CD14-positive monocyte (primary cell): ENCODE measurements around the gene TIMM17B. TPM values are rescaled to one million over a fixed set of nuclear protein-coding genes. Genes with fewer than 3 reads are reported as not detected.

Experiments used
- DNase-seq, 3 donors: peaks; one replicate each; pipeline ENCODE4 v3.0.0-alpha.2; 2011 to 2022
- H2AFZ ChIP-seq: 2 replicates; pipeline ENCODE4 v1.6.0; 2012; ENCODE audit warnings: mild to moderate bottlenecking, low read depth, low read length, inconsistent platforms; ENCODE audit not compliant: insufficient read depth, poor library complexity, severe bottlenecking
- H3K27ac ChIP-seq, 2 donors: 1 replicate in 1 of 2; 2 replicates in 1 of 2; pipeline ENCODE4 v1.5.1; 2012 to 2013; ENCODE audit warnings: low read length in 2 of 2, control low read depth in 1 of 2, inconsistent platforms in 1 of 2, low read depth in 1 of 2, mild to moderate bottlenecking in 1 of 2
- H3K27me3 ChIP-seq, 2 donors: one replicate each; pipeline versions ENCODE4 v1.6.0 to v1.6.1; 2011 to 2013; ENCODE audit warnings: low read length in 2 of 2; ENCODE audit not compliant: control insufficient read depth in 2 of 2, insufficient read depth in 2 of 2
- H3K36me3 ChIP-seq, 2 donors: replicated peaks in 1 of 2; 1 replicate in 1 of 2; 2 replicates in 1 of 2; pipeline versions ENCODE4 v1.5.1 to v1.6.1; 2012 to 2013; ENCODE audit warnings: low read length in 2 of 2, control low read depth in 1 of 2, inconsistent platforms in 1 of 2, mild to moderate bottlenecking in 1 of 2; ENCODE audit not compliant: insufficient read depth in 2 of 2, control insufficient read depth in 1 of 2
- H3K4me1 ChIP-seq, 2 donors: 1 replicate in 1 of 2; 2 replicates in 1 of 2; pipeline versions ENCODE4 v1.5.1 to v1.6.1; 2012 to 2013; ENCODE audit warnings: low read length in 2 of 2, control low read depth in 1 of 2, inconsistent platforms in 1 of 2, mild to moderate bottlenecking in 1 of 2, moderate library complexity in 1 of 2; ENCODE audit not compliant: insufficient read depth in 2 of 2, control insufficient read depth in 1 of 2
- H3K4me2 ChIP-seq: replicated peaks from 2 replicates; pipeline ENCODE3; 2012; ENCODE audit warnings: low read length, moderate library complexity, mild to moderate bottlenecking; ENCODE audit not compliant: poor library complexity, severe bottlenecking; ENCODE audit errors: extremely low read depth
- H3K4me3 ChIP-seq, 3 experiments: fragments of 200-600 bp in 1 of 3; sonication (generic) in 1 of 3; replicated peaks in 1 of 3; 1 replicate in 2 of 3; 2 replicates in 1 of 3; pipeline ENCODE4 v1.5.1; 2011 to 2013; ENCODE audit warnings: low read length in 3 of 3, mild to moderate bottlenecking in 3 of 3, control low read depth in 2 of 3, low read depth in 2 of 3, inconsistent platforms in 1 of 3, moderate library complexity in 1 of 3
- H3K79me2 ChIP-seq: 2 replicates; pipeline ENCODE4 v1.6.0; 2012; ENCODE audit warnings: mild to moderate bottlenecking, control low read depth, inconsistent platforms, low read length, moderate library complexity; ENCODE audit not compliant: insufficient read depth
- H3K9ac ChIP-seq: 2 replicates; pipeline ENCODE4 v1.6.0; 2017; ENCODE audit warnings: low read length, mild to moderate bottlenecking; ENCODE audit not compliant: insufficient read depth, poor library complexity, severe bottlenecking
- H3K9me3 ChIP-seq, 2 donors: replicated peaks in 1 of 2; 1 replicate in 1 of 2; 2 replicates in 1 of 2; pipeline versions ENCODE4 v1.5.1 to v1.6.1; 2012 to 2013; ENCODE audit warnings: low read length in 2 of 2, control low read depth in 1 of 2; ENCODE audit not compliant: control insufficient read depth in 1 of 2, insufficient read depth in 1 of 2
- H4K20me1 ChIP-seq: 2 replicates; pipeline ENCODE4 v1.6.0; 2012; ENCODE audit warnings: mild to moderate bottlenecking, low read length, control low read depth, moderate library complexity; ENCODE audit not compliant: insufficient read depth
- H3K27ac Mint-ChIP-seq, 7 donors: one replicate each; pipeline ENCODE4 v1.8.0; 2020; ENCODE audit warnings: mild to moderate bottlenecking in 7 of 7, mixed read lengths in 7 of 7, moderate library complexity in 6 of 7, inconsistent platforms in 2 of 7
- H3K27me3 Mint-ChIP-seq, 3 donors: one replicate each; pipeline ENCODE4 v1.8.0; 2021 to 2022; ENCODE audit warnings: low read depth in 3 of 3, mild to moderate bottlenecking in 3 of 3, mixed read lengths in 3 of 3, moderate library complexity in 3 of 3, inconsistent platforms in 1 of 3
- H3K36me3 Mint-ChIP-seq, 2 donors: one replicate each; pipeline ENCODE4 v1.8.0; 2020; ENCODE audit warnings: mixed read lengths in 2 of 2, inconsistent platforms in 1 of 2, mild to moderate bottlenecking in 1 of 2
- H3K4me1 Mint-ChIP-seq: one replicate; pipeline ENCODE4 v1.8.0; 2020; ENCODE audit warnings: mild to moderate bottlenecking, mixed read lengths
- H3K4me3 Mint-ChIP-seq, 2 donors: one replicate each; pipeline ENCODE4 v1.8.0; 2020; ENCODE audit warnings: mild to moderate bottlenecking in 2 of 2, mixed read lengths in 2 of 2, moderate library complexity in 1 of 2
- H3K9me3 Mint-ChIP-seq, 7 donors: one replicate each; pipeline ENCODE4 v1.8.0; 2020 to 2022; ENCODE audit warnings: mixed read lengths in 7 of 7, mild to moderate bottlenecking in 6 of 7, moderate library complexity in 6 of 7, inconsistent platforms in 2 of 7
- WGBS: methylation state at CpG from one replicate; pipeline ENCODE4 v1.1.5; 2013; ENCODE audit warnings: missing lambda C conversion rate; ENCODE audit not compliant: insufficient coverage; 5-methylcytosine and 5-hydroxymethylcytosine counted together
- intact Hi-C, 2 donors: fragments of 100-400 bp; cut with micrococcal nuclease; formaldehyde crosslinking; loops; one replicate each; pipeline versions ENCODE4 v1.15.0 to v1.15.1; 2023
- polyA plus RNA-seq, 3 donors: library from polyadenylated mRNA; depleted of rRNA in 1 of 3; unstranded in 2 of 3; stranded (reverse) in 1 of 3; fragments of 300-500 nt in 2 of 3; fragments of >200 nt in 1 of 3; fragmentation: Illumina TruSeq in 2 of 3; gene quantifications; 1 replicate in 2 of 3; 2 replicates in 1 of 3; pipeline ENCODE4 v1.2.3, GENCODE V29; 2012 to 2021
- TF ChIP-seq, protein P1 (sequence below): fragments of 200-600 bp; IDR thresholded peaks from one replicate; pipeline ENCODE4 v1.8.0; 2022; ENCODE audit warnings: antibody characterized with exemption, mild to moderate bottlenecking

Gene TIMM17B
- polyA plus RNA-seq, 3 donors: 52.2 to 86.9 (median 86.8) TPM

DNA sequence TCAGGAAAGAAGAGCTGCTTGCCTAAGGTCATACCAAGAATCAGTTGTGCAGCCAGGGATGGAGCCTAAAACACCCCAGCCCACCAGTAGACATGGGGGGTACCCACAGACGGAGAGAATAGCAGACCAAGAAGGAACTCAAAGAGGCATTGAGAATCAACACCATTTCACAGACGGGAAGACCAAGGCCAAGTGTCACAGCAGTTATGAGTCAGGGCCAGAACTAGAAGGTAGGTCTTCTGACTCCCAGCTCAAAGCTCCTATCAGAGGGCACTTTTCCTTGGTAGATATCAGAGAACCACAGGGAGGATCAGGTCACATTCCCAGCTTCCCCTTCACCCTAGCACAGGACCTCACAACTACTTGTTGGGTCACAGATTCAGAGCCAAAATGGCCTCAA, 45.3 kb upstream of the TIMM17B start:
- TF ChIP-seq, protein P1, sequence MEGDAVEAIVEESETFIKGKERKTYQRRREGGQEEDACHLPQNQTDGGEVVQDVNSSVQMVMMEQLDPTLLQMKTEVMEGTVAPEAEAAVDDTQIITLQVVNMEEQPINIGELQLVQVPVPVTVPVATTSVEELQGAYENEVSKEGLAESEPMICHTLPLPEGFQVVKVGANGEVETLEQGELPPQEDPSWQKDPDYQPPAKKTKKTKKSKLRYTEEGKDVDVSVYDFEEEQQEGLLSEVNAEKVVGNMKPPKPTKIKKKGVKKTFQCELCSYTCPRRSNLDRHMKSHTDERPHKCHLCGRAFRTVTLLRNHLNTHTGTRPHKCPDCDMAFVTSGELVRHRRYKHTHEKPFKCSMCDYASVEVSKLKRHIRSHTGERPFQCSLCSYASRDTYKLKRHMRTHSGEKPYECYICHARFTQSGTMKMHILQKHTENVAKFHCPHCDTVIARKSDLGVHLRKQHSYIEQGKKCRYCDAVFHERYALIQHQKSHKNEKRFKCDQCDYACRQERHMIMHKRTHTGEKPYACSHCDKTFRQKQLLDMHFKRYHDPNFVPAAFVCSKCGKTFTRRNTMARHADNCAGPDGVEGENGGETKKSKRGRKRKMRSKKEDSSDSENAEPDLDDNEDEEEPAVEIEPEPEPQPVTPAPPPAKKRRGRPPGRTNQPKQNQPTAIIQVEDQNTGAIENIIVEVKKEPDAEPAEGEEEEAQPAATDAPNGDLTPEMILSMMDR: no peak
- Histone ChIP-seq H3K79me2 (peaks cover 61% of the 10 kb centered on the region), H3K9me3 (no peaks in the 10 kb centered on the region), H3K27ac (no peak overlapping the region), H3K4me3 (no peak overlapping the region), H3K27me3 (no peaks in the 10 kb centered on the region), H3K4me1 (peaks cover 13 to 20% of the 10 kb centered on the region in 2 donors), H2AFZ (no peak overlapping the region), H4K20me1 (peaks cover 35% of the 10 kb centered on the region), H3K36me3 (peaks cover 18 to 43% of the 10 kb centered on the region in 2 donors), H3K9ac (no peak overlapping the region), H3K4me2 (no peak overlapping the region)
- Mint-ChIP-seq H3K4me1 (peaks cover 26% of the 10 kb centered on the region), H3K27me3 (peaks cover 0 to 3% (median 1%) of the 10 kb centered on the region in 3 donors), H3K4me3 (no peak overlapping the region), H3K9me3 (no peaks in the 10 kb centered on the region), H3K36me3 (peaks cover 32 to 47% of the 10 kb centered on the region in 2 donors), H3K27ac (peak overlapping the region in 3 of 7 donors; percentile 50 to 65 (median 59))
- 86% methylated on average over 1 of the region's 2 CpGs for WGBS
- intact Hi-C loops: loop anchor here in 1 of 2 donors (10.0 kb wide), 1 partner anchor 48 kb away; the partner anchor contains the start of genes PQBP1 and TIMM17B
- DNase-seq: no peak

DNA sequence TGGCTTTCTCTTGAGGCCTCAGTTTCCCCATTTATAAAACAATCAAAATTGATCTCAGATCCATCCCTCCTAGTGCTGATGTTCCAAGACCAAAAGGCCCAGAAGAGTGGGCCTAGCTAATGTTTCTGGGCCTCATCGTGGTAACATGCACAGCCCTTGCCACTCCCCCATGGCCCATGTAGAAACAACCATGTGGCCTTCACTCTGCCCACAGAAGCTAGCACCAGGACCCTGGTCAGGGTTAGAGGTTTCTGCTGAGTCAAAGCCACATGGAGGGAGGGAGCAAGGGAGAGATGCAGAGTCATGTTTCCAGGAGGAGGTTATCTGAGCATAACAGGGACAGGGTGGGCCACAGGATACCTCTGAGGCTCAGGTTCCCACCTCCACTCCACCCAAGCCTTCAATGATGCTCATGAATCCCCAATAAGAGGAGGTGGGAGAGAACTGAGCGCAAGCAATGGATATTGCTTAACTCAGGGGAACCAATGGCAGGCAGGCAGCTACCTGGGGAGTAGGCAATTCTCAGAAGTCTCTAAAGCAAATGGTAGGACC, 42.9 kb upstream of the TIMM17B start:
- peaks cover 27% of the 10 kb centered on the region for H4K20me1 ChIP-seq
- peaks cover 31 to 35% of the 10 kb centered on the region in 2 donors for H3K4me1 ChIP-seq
- H3K4me2 ChIP-seq: no peak overlapping the region
- intact Hi-C loops: loop anchor here in 1 of 2 donors (10.0 kb wide), 1 partner anchor 46 kb away; the partner anchor contains the start of genes PQBP1 and TIMM17B
- Mint-ChIP-seq H3K4me1 (peaks cover 42% of the 10 kb centered on the region), H3K36me3 (peaks cover 32 to 55% of the 10 kb centered on the region in 2 donors), H3K27me3 (peaks cover 0 to 4% (median 1%) of the 10 kb centered on the region in 3 donors), H3K9me3 (no peaks in the 10 kb centered on the region), H3K4me3 (no peak overlapping the region), H3K27ac (peak overlapping the region in 4 of 7 donors; percentile 50 to 95 (median 93))
- TF ChIP-seq, protein P1: no peak
- no peak overlapping the region for H3K9ac ChIP-seq
- no peak overlapping the region for H3K4me3 ChIP-seq
- H3K27me3 ChIP-seq: no peaks in the 10 kb centered on the region
- H3K36me3 ChIP-seq: peaks cover 16 to 39% of the 10 kb centered on the region in 2 donors
- no CpG with 5 or more reads among the region's 2 CpGs for WGBS
- no peak overlapping the region for H2AFZ ChIP-seq
- DNase-seq: no peak
- peak overlapping the region in 1 of 2 donors; percentile 75 for H3K27ac ChIP-seq
- H3K79me2 ChIP-seq: peaks cover 53% of the 10 kb centered on the region
- no peaks in the 10 kb centered on the region for H3K9me3 ChIP-seq
